Smooth muscle cell of trachea (primary cell): ENCODE measurements around the gene UBE3D. TPM values are rescaled to one million over a fixed set of nuclear protein-coding genes. Genes with fewer than 3 reads are reported as not detected.

Source experiments
- total RNA-seq: library from RNA; depleted of rRNA; stranded (reverse); fragments of >200 nt; gene quantifications from 2 replicates; pipeline ENCODE4 v1.2.1, GENCODE V29; 2014

Gene UBE3D, protein sequence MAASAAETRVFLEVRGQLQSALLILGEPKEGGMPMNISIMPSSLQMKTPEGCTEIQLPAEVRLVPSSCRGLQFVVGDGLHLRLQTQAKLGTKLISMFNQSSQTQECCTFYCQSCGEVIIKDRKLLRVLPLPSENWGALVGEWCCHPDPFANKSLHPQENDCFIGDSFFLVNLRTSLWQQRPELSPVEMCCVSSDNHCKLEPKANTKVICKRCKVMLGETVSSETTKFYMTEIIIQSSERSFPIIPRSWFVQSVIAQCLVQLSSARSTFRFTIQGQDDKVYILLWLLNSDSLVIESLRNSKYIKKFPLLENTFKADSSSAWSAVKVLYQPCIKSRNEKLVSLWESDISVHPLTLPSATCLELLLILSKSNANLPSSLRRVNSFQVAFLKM
- total RNA-seq: 7.0 and 7.4 TPM in 2 replicates

GRCh38 chr6:83065511-83066192, at the start of gene UBE3D:
TSS of gene UBE3D (minus strand) at chr6:83065841. CDS start at chr6:83065718, 123 bp downstream.

DNA sequence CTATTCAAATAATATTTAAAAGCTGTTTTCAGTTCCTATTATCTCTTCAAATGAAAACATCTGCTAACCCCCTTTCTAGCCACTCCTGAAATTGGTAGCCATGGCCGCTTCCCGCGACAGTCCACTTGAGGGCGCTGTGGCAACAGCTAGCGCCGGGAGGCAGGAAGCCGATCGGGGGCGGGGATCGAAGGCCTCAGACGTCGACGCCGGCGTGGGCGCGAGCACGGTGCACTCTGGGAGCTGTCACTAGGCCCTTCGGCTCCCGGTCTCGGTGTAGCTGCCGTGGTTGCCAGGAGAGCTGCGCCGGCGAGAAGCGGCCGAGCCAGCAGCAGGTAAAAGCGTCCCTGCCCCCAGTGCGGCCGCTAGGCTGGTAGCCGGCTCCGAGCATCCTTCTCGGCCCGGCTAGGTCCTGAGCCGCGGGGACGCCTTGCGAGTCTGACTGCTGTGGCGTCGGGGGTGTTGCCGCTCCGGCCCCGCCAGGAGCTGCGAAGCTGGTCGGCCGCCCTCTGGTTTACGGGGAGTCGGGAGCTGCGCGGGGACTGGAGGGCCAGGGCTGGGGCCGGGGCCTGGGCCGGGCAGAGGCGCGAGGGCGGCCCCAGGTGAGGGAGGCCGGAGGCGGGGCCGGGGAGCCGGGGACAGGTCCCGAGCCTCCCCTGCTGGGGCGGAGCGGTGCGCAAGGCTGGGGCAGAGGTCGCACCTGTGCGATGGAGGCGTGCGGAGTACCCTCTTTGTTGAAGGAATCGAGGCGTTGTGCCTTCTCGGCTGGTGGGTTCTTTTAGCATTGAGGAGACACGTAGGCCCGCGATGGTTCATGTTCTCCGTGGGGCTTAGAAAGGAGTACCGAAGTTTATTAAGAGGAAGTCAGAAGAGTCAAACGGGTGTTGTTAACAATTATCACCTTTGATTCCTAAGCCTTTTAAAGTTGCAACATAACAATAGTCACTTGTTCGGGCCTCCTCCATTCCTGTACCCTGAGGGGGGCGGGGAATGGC, 2.1 kb upstream of the UBE3D start, which contains the start of gene DOP1A:
Gene DOP1A (plus strand): TSS at position 224 of the 992 bp plus-strand sequence. CDS start 29,307 bp downstream, outside the sequence.

Other genes with a start within 250 kb of the UBE3D start
- gene DOP1A, start 1.8 kb upstream of the UBE3D start, total RNA-seq: 26.8 and 29.8 TPM in 2 replicates
- gene PGM3, start 127.4 kb upstream of the UBE3D start, total RNA-seq: 89.0 and 97.0 TPM in 2 replicates
- gene RWDD2A, start 127.5 kb upstream of the UBE3D start, total RNA-seq: 3.3 and 3.9 TPM in 2 replicates